Hematopoietic multipotent progenitor cell treated with erythropoietin and hydrocortisone succinate and interleukin-3 and kit ligand, for 8 days (in vitro differentiated cells): ENCODE results near the gene TEPSIN.

Source experiments
- DNase-seq: peaks from one replicate; pipeline ENCODE4 v3.0.0-alpha.2; 2015

The TEPSIN gene

DNA sequence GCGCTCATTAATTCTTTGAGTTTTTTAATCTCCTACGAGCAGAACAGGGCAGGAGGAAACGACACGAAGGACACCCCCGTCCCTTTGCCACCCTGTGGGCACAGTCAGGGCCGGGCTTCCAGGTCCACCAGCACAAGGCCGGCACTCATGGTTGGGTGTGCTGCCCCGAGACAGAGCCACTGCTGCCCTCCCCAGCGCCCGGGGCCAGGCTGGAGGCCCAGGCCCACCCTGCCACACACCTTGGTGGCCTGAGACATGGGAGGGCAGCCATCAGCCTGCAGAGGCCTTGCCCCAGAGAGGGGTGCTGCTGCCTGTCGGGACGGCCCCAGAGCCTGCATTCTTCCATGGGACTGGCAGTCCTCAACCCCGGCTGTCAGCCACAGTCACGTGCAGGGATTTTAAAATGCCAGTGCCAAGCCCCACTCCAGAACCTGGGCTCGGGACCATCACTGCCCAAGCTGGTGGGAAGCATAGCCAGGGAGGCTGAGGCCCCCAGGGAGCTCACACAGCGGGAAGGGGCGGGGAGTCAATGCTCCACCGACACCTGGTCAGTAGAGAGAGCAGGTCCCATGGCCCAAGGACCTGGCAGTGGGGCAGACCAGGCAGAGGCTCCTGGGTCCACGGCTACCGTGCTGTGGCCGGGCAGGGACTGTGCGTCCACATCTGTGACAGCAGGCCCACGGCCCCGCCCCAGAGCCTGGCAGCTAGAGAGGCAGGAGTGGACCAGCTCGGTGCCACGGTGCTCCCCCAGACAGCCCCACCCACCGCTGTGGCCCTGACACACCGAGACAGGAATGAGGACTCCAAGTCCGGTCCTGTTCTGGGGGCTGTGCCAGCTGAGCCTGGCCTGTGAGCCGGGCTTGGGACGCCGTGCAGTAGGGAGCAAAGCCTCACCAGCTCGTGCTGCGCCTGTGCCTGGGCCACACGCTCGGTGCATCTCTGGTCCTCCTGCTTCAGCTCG, 43.6 kb downstream of the TEPSIN start:
- DNase-seq, result no peak

GRCh38 chr17:81194225-81194760, 44.6 kb downstream of the TEPSIN start:
- no peak for DNase-seq

GRCh38 chr17:81193470-81194224, 45.2 kb downstream of the TEPSIN start:
- DNase-seq, result no peak

- DNase-seq, result no peak
Observed at GRCh38 chr17:81193051-81193410, 45.8 kb downstream of the TEPSIN start.

DNA sequence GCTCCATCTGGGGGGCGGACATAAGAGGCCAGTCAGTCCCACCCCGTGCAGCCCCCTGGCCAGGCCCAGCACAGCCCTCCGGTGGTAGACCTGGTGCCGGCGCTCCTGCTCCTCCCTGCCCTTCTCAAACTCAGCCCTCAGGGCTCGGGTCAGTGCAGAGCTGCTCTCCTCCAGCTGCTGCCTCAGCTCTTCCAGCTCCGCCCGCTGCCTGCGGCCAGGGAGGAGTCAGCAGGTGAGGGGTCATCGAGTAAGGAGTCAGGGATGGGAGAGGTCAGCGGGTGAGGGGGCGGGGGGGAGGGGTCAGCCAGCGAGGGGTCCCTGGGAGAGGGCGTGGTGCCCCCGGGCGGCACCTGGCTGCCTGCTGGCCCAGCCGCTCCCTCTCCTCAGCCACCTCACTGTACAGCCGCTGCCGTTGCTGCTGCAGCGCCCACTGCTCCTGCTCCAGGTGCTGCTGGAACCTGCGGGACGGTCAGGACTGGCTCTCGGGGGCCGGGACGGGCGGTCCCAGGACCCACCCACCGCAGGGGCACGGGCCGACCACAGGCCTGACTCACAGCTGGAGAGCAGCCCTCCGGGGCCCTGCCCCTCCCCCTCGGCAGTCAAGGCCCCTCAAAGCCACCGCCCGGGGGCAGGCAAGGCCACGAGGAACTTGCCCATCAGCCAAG, 46.3 kb downstream of the TEPSIN start:
- no peak for DNase-seq

DNA sequence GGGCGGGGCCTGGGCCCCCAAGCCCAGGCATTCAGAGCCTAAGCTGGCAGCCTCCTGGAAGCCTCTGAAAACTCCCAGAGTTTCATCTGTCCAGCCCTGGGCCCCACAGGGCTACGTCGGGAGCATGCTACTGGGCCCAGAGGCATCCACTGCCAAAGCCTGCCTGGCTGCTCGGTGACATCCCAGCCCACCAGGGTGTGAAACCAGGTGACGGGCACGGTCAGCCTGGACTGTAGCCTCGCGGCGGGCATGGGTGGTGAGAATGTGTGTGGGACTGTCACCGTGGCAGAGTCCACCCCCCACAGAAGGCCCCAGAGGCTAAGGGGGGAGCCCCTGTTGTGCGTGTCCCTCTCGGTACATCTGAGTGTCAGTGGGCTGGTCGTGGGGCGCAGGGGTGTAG, 47.2 kb downstream of the TEPSIN start:
- no peak for DNase-seq

DNA sequence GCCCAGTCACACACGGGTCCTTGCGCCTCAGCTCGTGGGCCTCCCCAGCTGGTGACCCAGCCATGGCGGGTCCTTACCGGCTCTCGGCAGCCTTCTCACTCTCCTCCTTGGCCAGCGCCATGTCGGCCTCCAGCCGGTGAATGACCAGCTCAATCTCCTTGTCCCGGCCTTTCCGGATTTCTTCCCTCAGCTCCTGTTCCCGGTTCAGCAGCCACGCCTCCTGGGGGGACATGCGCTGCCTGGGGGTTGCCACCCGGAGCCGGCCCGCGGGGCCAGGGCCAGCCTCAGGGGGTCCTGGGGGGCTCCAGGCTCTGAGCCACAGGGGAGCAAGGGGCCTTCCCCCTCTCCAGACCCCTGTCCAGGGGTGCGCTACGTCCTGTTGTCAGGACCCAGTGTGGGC, 47.7 kb downstream of the TEPSIN start:
- DNase-seq, result no peak

- no peak for DNase-seq
Observed at GRCh38 chr17:81190591-81190990, 48.3 kb downstream of the TEPSIN start.

DNA sequence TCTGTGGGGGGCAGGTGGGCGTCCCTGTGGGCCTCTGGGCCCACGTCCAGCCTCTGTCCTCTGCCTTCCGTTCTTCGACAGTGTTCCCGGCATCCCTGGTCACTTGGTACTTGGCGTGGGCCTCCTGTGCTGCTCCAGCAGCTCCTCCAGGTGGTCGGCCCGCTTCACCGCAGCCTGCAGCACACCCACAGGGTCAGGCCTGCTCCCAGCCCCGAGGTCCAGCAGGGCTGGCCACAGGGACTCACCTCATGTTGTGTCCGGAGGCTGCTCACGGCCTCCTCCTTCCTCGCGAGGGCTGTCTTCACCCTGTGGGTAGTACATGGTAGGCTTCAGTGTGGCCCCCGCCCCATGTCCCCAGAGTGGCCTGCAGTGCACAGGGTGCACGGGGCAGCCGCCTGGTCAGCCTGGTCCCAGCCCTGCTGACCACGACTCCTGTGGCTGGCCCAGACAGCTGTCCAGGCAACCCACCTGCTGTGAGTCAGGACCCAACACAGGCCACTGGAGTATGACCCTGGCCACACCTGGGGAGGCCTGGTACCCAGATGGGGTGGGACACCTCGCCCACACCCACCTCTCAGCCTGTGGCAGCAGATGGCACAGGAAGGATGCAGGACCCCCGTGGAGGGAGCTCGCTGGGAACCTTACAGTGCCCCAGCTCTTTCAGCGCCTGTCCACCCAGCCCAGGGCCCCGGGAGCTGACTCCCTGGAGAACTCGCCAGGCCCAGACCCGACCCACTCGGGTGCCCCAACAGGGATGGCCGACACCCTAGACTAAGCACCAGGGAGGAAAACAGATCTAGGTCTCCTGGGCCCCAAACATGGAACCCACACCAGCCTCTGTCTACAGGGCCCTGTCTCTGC, 49.0 kb downstream of the TEPSIN start:
- no peak for DNase-seq

- DNase-seq, result no peak
Observed at GRCh38 chr17:81189016-81189415, 49.8 kb downstream of the TEPSIN start.

- DNase-seq, result no peak
Observed at GRCh38 chr17:81188491-81188840, 50.4 kb downstream of the TEPSIN start.

GRCh38 chr17:81187586-81188490, 51.0 kb downstream of the TEPSIN start:
- no peak for DNase-seq

DNA sequence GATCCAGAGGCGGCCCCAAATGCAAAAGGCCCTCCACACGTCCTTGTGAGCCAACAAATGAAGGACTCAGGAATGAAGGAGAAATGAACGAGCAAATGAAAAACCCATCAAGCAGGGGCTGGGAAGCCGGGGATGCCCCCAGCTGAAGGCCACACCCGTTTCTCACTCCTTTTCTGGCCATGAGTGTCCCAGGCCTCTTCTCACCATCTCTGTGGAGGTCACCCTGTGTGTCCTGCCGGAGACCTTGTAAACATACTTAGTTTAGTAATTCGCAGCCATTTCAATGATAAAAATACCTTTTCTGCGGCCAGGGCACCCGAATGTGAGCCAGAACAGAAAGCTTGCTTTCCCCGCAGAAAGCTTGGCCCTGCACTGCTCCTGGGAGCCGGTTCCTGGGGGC, 51.7 kb downstream of the TEPSIN start:
- DNase-seq, result no peak

DNA sequence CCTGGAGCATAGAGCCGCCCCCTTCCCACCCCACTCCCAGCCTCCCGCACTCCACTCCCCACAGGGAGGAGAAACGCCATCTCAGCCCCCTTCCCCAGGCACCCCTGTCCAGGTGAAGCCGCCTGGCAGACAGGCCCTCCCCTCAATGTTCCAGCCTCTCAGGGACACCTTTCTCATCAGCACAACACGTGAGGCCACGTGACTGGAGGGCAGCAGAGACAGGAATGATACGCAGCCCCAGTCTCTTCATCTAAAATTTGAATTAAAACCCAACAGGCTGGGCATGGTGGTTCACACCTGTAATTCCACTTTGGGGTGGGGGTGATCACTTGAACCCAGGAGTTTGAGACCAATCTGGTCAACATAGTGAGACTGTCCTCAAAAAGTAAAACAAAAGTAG, 52.7 kb downstream of the TEPSIN start:
- no peak for DNase-seq

DNA sequence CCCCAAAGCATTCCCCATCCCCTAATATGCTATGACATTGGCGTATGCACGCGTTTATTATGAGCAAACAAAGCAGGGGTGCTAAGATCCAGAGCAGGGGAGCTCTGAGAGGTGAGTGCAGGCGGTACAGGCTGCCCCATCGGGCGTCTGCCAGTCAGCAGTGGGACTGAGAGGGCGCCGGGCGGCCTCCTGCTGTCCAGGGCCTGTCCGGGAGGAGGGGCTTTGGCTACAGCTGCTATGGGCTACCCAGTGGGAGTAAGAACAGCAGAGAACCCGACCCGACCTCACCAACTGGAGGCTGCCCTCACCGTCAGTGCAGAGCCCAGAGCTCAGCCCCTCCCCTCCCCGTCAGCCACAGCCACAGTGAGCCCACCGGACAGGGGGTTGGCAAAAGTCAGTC, 54.3 kb downstream of the TEPSIN start:
- no peak for DNase-seq

- DNase-seq, result no peak
Observed at GRCh38 chr17:81183807-81184206, 55.0 kb downstream of the TEPSIN start.

- DNase-seq, result no peak
Observed at GRCh38 chr17:81183316-81183715, 55.5 kb downstream of the TEPSIN start.

DNA sequence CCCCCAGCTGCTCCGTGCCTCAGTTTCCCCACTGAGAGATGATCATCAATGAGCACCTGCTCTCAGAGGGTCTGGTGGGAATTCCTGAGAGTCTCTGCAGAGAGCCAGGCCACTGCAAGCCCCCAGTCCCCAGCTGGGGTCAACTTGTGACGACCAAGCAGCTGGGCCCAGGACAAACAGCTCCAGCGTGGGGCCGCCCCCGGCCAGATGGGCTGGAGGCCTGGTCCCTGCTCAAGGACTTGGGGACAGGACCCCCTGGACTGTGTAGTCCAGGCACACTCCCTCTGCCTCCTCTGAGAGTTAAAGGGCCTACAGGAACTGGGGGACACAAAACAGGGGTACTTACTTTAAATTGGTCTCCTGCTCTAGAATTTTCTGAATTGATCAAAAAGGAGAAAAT, 56.3 kb downstream of the TEPSIN start:
- DNase-seq, result no peak

GRCh38 chr17:81181811-81182185, 57.1 kb downstream of the TEPSIN start:
- no peak for DNase-seq

GRCh38 chr17:81180836-81181810, 57.7 kb downstream of the TEPSIN start:
- no peak for DNase-seq
